ENCODE results near the gene INHBA. TPM values are rescaled to one million over a fixed set of nuclear protein-coding genes. Genes with fewer than 3 reads are reported as not detected.

INHBA gene
- total RNA-seq, 2 experiments from 2014 or later, result not detected

DNA sequence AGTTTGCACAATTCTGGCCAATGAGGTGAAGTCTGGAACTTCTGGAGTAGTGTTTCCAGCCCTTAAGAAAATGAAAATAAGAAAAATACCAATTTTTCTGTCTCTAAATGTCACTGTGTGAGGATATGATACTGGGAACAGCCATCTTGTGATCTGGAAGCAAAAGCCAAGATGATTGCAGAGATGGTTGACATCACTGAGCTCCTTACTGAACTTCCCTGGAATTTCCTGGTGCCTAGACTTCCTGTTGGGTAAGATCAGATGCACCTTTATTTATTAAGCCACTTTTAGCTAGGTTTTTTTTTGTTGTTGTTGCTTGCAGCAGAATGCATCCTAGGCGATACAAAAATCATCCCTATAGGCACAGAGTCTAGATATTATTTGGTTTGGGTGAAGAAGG lies 27.3 kb upstream of the INHBA start:
- H3K4me1 Mint-ChIP-seq, result peaks cover 11% of the 10 kb centered on the region
- H3K36me3 Mint-ChIP-seq, result no peaks in the 10 kb centered on the region
- no peak for DNase-seq

DNA sequence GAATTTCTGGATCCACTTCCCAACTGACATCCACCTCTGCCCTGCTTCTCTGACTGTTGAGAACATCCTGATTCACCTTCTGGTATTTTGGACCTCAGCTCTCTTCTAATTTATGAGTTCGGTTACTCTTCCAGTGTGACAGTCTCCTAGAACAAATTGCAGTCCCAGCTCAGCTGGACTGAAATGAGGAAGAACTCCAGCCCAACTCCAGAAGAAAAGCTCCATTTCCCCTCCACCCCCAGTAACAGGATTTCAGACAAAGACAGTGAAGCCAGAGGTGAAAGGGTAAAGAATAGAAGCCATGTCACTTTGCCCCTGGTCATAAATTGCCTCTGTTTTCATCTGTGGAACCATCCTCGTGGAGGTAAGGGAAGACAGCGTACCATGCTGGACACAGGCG lies 26.2 kb upstream of the INHBA start:
- H3K4me3 Mint-ChIP-seq, result no peak overlapping the region
- H3K36me3 Mint-ChIP-seq, result no peaks in the 10 kb centered on the region
- peaks cover 3% of the 10 kb centered on the region for H3K9me3 Mint-ChIP-seq
- DNase-seq, result no peak
- peaks cover 11% of the 10 kb centered on the region for H3K4me1 Mint-ChIP-seq
- H3K27me3 Mint-ChIP-seq, result peaks cover 24% of the 10 kb centered on the region
- H3K27ac Mint-ChIP-seq, result no peak overlapping the region

More for the DNA sequence above, 27.3 kb upstream of the INHBA start:
- Mint-ChIP-seq H3K27ac (no peak overlapping the region), H3K9me3 (peaks cover 3% of the 10 kb centered on the region), H3K4me3 (no peak overlapping the region), H3K27me3 (peaks cover 17% of the 10 kb centered on the region)

DNA sequence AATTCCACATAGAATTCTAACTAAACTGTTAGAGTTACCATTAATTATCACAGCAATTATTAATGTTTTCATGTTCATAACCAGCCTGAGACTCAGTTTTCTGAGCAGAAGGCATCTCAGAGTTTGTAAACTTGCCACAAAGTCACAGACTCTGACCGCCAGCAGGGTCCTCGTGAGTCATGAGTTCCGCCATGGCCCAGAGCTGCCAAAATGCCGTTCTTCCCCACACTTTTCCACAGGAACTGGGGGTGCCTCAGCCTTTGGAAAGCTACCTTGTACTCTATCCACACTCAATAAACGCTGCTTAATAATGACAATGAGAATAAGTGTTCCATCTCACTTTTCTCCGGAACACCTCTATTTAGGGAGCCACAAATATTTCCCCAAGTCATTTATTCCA lies 22.1 kb upstream of the INHBA start:
- Mint-ChIP-seq H3K4me1 (no peaks in the 10 kb centered on the region), H3K27ac (no peak overlapping the region), H3K36me3 (no peaks in the 10 kb centered on the region), H3K9me3 (no peaks in the 10 kb centered on the region), H3K27me3 (peaks cover 25% of the 10 kb centered on the region), H3K4me3 (no peak overlapping the region)
- DNase-seq, result no peak

DNA sequence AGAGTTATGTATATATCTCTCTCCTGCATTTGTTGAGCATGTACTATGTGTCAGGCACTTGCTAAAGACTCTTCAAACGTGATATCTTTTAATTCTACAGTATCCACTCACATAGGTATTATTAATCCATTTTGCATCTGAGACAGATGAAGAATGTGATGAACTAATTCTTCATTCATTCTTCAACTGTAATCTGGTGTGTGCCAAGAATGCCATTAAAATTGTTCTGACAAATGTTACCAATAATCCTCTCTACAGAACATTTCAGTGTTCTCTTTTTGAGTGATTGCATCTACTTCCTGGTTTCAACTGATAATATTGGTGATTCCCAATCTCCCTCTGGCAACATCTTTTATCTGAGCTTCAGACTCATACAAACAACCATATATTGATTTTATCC lies 18.0 kb upstream of the INHBA start:
- Mint-ChIP-seq H3K36me3 (no peaks in the 10 kb centered on the region), H3K9me3 (no peaks in the 10 kb centered on the region), H3K4me1 (no peaks in the 10 kb centered on the region), H3K4me3 (no peak overlapping the region), H3K27me3 (peaks cover 21% of the 10 kb centered on the region), H3K27ac (no peak overlapping the region)
- DNase-seq, result no peak

DNA sequence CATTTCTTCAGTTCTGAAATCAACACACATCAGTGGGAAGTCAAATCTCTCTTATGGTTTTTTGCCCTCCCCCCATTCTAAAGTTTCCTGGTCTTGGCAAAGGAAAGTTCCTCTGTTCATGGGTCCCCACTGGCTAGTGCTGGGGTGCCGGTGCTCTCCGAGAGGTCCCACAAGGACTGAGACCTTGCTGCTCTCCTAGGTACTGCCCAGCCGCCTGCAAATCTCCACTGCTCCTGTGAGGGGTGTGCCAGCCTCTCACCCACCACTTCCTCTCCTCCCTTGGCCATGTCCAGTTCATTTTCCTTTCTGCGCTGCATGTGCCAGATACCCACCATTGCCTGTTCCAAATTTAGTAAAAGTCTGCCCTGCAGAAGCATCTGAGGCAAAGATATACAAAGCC lies 17.2 kb upstream of the INHBA start:
- no peak overlapping the region for H3K27ac Mint-ChIP-seq
- H3K9me3 Mint-ChIP-seq, result no peaks in the 10 kb centered on the region
- H3K4me1 Mint-ChIP-seq, result no peaks in the 10 kb centered on the region
- H3K27me3 Mint-ChIP-seq, result peaks cover 21% of the 10 kb centered on the region
- H3K36me3 Mint-ChIP-seq, result no peaks in the 10 kb centered on the region
- DNase-seq, result no peak
- no peak overlapping the region for H3K4me3 Mint-ChIP-seq

DNA sequence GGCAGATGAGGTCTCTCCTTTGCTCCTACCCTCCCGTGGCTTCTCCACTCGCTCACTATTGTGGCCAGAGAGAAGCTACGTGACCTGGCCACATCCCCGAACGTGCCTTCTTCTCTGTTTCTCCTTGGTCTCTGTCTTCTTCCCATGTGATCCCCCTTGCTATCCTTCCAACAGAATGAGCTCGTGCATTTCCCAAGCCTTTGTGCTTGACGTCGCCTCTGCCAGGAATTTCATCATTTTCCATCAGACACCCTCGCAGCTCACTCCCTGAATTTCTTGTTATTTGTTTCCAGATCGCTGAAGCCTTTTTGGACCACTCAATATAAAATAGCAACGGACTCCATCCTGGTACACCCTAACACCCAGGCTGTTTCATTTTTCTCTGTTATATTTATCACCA lies 13.8 kb upstream of the INHBA start:
- no peak overlapping the region for H3K27ac Mint-ChIP-seq
- H3K4me1 Mint-ChIP-seq, result no peaks in the 10 kb centered on the region
- H3K4me3 Mint-ChIP-seq, result no peak overlapping the region
- peaks cover 7% of the 10 kb centered on the region for H3K27me3 Mint-ChIP-seq
- no peaks in the 10 kb centered on the region for H3K9me3 Mint-ChIP-seq
- no peaks in the 10 kb centered on the region for H3K36me3 Mint-ChIP-seq
- no peak for DNase-seq

DNA sequence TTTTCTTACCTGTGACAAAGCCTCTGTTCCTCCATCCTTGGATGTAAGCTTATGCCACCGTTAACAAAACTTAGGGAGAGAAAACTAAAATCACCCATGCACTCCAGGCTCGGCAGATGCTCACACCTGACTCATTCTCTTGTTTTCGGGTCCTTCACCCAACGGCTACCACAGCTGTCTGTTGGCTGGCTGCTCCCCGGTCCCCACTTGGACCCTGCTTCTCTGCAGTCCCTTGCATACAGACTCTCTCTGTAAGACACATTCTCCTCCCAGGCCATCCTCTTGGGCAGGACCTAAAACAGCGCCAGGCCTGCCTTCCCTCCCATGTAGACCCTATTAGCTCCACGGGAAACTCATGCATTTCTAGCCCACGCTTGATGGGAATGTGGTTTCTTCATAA lies 12.1 kb upstream of the INHBA start:
- Mint-ChIP-seq H3K4me3 (no peak overlapping the region), H3K27ac (no peak overlapping the region), H3K27me3 (peaks cover 11% of the 10 kb centered on the region), H3K9me3 (no peaks in the 10 kb centered on the region), H3K36me3 (no peaks in the 10 kb centered on the region), H3K4me1 (no peaks in the 10 kb centered on the region)
- no peak for DNase-seq

DNA sequence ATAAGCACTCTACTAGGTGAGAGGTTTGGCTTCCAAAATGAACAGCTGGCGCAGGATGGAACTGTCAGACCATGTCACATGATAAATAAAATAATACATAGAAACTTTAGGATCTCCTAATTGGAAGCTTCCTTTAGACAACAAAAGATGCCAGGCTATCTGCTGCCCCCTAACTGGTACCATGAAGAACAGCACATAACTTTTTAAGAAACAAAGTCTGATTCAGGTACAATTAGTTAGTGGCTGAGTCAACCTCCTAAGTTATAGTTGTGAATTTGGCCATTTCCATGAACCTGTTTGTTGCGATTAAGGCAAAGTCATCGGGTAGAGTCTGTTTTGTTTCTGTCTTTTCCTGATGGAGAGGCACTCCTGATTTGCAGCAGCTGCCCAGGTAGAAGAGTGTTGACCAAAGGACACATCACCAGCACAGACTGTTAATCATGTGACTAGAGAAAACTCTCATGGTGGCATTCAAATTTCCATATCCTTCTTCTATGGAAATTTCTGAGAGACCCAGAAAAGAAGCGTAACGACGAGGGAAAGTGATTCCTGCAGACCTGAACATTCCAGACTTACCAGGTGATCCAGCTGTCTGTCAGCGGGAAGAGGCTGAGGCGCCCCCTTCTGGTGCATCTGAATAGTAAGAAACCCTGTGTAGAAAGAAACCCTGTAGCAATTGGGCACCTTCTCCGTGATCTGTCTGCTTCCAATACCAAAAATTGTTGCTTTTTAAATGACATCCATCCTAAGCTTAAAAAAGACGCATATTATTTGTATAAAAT lies 8.6 kb upstream of the INHBA start:
- Mint-ChIP-seq H3K36me3 (no peaks in the 10 kb centered on the region), H3K4me1 (no peaks in the 10 kb centered on the region), H3K4me3 (no peak overlapping the region), H3K27ac (no peak overlapping the region), H3K9me3 (no peaks in the 10 kb centered on the region), H3K27me3 (peaks cover 39% of the 10 kb centered on the region)
- no peak for DNase-seq

DNA sequence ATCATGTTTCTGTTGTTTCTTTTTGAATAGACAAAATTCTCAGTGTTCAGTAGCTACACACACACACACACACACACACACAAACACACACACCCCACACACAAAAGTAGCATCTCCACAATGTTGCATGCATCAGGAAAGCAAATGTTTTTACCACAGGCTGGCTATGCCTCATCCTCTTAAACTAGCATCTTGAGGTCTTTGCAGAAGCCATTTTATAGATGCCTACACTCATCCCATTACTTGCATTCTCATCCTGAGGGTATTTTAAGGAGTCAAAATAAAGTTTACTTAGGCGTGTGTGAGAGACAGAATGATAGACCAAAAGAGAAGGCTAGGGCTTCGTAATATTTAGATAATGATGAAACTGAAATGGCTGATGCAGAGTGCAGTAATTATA lies 7.9 kb upstream of the INHBA start:
- Mint-ChIP-seq H3K4me1 (peaks cover 4% of the 10 kb centered on the region), H3K9me3 (no peaks in the 10 kb centered on the region), H3K36me3 (no peaks in the 10 kb centered on the region), H3K27me3 (peaks cover 46% of the 10 kb centered on the region), H3K27ac (no peak overlapping the region), H3K4me3 (no peak overlapping the region)
- DNase-seq, result no peak

DNA sequence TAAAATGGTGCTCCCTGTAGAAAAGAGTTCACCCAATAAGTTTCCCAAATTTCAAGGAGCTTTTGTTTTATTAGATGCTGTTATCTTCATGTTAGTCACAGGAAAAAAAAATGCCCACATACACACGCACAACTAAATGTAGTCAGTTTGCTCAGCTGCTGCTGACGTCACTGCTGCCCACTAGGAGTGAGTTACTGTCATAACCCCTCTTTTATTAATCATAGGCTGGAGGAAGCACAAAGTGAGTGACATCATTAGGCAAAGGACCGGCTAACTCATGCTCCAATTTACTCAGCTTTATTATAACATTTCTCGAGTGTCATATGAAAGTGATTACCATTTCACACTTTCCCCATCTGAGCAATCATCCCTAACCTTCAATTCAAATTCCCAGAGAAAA lies 6.7 kb upstream of the INHBA start:
- peaks cover 55% of the 10 kb centered on the region for H3K27me3 Mint-ChIP-seq
- no peak overlapping the region for H3K4me3 Mint-ChIP-seq
- no peaks in the 10 kb centered on the region for H3K36me3 Mint-ChIP-seq
- H3K9me3 Mint-ChIP-seq, result no peaks in the 10 kb centered on the region
- peaks cover 11% of the 10 kb centered on the region for H3K4me1 Mint-ChIP-seq
- no peak for DNase-seq
- no peak overlapping the region for H3K27ac Mint-ChIP-seq

DNA sequence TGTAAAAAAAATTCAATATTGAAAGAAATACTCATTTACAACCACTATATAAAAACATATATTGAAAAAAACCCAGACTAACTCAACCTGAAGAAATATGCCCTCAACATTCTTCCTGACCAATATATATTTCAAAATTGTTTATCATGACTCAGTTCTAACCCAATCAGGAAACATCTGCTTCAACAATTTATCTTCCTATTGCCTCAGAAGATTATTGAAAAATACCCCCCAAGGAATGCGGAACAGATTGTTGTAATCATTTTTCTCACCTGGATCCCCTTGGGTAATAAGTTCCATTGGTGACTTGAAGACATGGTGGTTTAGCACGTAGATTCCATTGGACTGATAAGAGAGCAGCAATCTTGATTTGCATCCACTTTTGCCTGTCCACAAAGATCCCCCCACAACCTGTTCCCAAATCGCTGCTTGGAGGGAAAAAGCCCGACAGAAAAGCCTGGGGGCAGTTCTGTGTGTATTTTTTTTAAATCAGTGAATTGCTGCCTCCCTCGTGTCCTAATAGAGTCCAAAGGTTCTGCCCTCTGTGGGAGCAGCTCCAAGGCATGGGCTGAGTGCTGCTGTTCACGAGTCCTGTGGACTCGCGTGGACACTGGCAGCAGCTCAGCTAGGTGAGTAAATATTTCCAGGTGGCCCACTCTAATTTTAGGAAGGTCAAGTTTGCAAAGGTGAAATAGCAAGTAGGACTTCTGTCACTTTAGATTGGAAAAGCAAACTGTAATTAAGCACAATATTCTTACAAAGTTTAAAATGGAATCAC lies 5.9 kb upstream of the INHBA start:
- no peaks in the 10 kb centered on the region for H3K9me3 Mint-ChIP-seq
- H3K27ac Mint-ChIP-seq, result no peak overlapping the region
- DNase-seq, result no peak
- peaks cover 62% of the 10 kb centered on the region for H3K27me3 Mint-ChIP-seq
- peaks cover 15% of the 10 kb centered on the region for H3K4me1 Mint-ChIP-seq
- no peak overlapping the region for H3K4me3 Mint-ChIP-seq
- H3K36me3 Mint-ChIP-seq, result no peaks in the 10 kb centered on the region

DNA sequence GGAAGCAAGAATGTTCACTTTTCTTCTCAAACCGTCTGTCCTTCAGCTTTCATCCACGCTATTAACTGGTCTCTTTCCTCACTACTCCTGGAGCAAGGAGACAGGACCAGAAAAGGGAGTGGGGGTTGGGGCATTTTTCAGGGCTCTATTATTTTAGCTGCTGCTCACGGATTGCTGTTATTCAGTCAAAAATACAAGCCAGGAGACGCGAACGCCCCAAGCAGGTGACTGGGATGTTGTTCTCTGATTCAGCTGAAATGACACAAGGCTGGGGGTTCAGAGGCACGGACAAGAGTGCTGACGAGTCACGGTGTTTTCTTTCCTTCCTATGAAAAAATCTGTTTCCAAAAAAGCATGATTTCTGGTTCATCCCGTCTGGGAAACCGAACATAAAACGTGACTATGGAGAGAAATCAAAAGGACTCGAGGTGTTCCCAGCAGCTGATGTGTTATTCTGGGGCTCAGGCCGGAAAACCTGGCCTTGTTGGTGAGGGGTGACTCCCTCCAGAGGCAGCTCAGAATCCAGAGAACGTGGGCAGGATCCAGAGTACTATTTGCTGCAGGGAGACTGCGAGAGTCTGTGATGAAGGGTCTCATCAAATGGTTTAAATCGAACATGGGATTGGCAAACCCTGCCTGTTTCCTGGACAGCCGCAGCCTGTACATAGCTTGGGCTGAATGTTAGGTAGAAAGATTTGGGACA lies 3.5 kb upstream of the INHBA start:
- no peaks in the 10 kb centered on the region for H3K36me3 Mint-ChIP-seq
- peaks cover 15% of the 10 kb centered on the region for H3K4me1 Mint-ChIP-seq
- DNase-seq, result no peak
- peaks cover 68% of the 10 kb centered on the region for H3K27me3 Mint-ChIP-seq
- H3K4me3 Mint-ChIP-seq, result peak overlapping the region; percentile 69
- no peak overlapping the region for H3K27ac Mint-ChIP-seq
- no peaks in the 10 kb centered on the region for H3K9me3 Mint-ChIP-seq

DNA sequence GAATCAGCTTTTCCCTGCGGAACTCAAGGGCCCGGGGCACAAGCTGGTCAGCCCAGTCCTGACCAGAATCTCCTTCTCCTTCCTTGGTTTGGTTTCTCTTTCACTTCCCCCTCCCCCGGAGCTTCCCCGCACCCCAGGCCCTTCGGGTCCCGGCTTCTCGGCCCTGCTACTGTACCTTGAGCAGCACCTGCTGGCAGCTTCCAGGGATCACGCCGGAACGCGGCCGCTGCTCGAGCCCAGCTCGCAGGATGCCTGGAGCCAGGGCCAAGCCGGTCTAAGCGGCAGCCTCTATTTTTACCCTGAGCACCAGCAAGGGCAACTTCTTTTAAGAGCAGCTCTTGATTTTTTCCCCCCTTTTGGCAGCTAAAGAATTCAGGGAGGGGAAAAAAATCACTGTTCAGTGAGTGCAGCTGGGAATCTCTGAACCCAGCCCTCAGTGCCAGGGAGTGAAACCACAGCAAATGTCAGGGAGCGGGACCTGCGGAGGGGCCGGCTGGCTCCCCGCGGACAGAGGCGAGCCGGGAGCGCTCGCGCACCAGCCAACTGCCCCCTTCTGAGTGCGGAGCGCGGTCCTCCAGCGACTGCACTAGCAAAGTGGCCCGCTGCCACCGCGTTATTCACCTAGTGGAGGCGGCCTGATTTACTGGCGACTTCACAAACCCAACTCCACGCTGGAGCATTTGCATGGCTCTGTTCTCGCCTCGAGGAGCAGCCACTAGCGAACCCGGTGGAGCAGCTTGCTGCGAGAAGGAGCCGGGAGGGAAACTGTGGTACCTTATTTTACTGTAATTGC lies 2.4 kb upstream of the INHBA start:
- H3K4me1 Mint-ChIP-seq, result peaks cover 16% of the 10 kb centered on the region
- peak; percentile 68 for DNase-seq
- H3K36me3 Mint-ChIP-seq, result no peaks in the 10 kb centered on the region
- H3K4me3 Mint-ChIP-seq, result peak overlapping the region; percentile 69
- H3K27ac Mint-ChIP-seq, result no peak overlapping the region
- H3K27me3 Mint-ChIP-seq, result peaks cover 78% of the 10 kb centered on the region
- H3K9me3 Mint-ChIP-seq, result no peaks in the 10 kb centered on the region

DNA sequence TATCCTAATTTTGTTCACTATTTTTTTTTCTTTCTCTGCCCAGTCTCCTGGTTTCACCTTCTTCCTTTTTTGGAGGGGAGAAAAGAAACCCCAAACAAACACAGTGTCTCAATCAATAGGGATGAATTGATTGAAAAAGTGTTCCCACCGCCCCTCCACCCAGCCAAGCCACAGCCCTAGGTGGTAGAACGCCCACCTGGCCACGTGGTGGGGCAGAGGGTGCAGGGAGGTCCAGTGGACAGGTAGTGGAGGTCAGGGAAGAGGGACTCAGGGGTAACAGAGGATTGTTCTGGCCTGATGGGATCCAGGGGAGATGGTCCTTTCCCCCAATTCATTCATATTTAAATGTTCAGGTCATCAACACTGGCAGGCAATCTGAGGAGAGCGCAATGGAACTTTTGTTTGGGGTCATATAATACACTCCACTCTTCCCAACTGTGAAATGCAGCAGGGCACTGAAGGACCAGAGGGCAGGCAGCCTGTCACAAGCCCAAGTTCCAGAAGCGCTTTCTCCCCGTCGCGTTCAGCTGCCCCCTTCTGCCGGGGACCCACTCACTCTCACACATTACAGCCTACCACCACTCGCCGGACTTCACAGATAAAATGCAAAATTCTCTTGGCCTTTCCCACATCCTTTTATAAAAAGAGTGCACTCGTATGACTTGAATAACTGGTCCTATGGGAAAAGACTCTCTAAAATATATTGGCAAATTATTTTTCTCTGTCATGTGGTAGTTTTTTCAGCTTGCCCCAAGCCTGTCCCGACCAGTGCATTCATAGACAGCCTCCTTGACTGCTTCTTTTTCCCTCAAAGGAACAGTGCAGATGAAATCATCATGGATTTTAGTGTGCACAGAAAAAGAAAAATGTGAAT lies 1.6 kb downstream of the INHBA start:
- no peaks in the 10 kb centered on the region for H3K36me3 Mint-ChIP-seq
- H3K4me3 Mint-ChIP-seq, result no peak overlapping the region
- peaks cover 84% of the 10 kb centered on the region for H3K27me3 Mint-ChIP-seq
- H3K4me1 Mint-ChIP-seq, result peaks cover 22% of the 10 kb centered on the region
- no peak for DNase-seq
- no peak overlapping the region for H3K27ac Mint-ChIP-seq
- H3K9me3 Mint-ChIP-seq, result no peaks in the 10 kb centered on the region
